NCI-H2171 treated with DMSO at 0.1 percent for 48 hours (cell line): ENCODE data around the gene GRIFIN.
A peak's percentile ranks its signal among the peaks of the same experiment; 100 is the strongest.
"Not testable (repeated sequence)": the region's sequence is repeated elsewhere in the genome, so short reads cannot be mapped to it uniquely, and the experiment has no call there.

Source experiments
- DNase-seq: peaks from one replicate; lab custom pipeline; 2025; lab: John Stamatoyannopoulos, UW

Gene GRIFIN

GRCh38 chr7:2453849-2454248 lies 22.3 kb downstream of the GRIFIN start:
- DNase-seq, result not testable (repeated sequence)

GRCh38 chr7:2452643-2453270 lies 23.4 kb downstream of the GRIFIN start:
- no peak for DNase-seq

DNA sequence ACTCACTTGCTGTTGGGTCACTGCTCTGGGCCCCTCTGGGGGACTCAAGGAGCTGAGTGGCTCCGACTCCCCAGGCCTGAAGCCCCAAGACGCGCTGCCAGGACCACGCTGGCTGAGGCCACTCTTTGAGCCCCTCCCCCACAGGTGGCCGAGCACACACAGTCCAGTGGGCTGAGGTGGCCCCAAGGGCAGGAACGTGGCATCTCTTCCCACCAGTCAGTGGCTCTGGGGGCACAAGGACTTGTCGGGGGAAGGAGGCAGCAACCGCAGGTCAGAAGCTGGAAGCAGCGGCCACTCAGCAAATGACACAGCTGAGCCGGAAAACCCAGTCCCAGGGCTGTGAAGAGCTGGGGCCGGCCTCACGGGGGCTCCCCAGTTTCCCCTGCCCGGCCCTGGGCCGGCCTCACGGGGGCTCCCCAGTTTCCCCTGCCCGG lies 24.1 kb downstream of the GRIFIN start:
- DNase-seq, result no peak

GRCh38 chr7:2451171-2452073 lies 24.8 kb downstream of the GRIFIN start:
- DNase-seq, result peak; percentile 54

DNA sequence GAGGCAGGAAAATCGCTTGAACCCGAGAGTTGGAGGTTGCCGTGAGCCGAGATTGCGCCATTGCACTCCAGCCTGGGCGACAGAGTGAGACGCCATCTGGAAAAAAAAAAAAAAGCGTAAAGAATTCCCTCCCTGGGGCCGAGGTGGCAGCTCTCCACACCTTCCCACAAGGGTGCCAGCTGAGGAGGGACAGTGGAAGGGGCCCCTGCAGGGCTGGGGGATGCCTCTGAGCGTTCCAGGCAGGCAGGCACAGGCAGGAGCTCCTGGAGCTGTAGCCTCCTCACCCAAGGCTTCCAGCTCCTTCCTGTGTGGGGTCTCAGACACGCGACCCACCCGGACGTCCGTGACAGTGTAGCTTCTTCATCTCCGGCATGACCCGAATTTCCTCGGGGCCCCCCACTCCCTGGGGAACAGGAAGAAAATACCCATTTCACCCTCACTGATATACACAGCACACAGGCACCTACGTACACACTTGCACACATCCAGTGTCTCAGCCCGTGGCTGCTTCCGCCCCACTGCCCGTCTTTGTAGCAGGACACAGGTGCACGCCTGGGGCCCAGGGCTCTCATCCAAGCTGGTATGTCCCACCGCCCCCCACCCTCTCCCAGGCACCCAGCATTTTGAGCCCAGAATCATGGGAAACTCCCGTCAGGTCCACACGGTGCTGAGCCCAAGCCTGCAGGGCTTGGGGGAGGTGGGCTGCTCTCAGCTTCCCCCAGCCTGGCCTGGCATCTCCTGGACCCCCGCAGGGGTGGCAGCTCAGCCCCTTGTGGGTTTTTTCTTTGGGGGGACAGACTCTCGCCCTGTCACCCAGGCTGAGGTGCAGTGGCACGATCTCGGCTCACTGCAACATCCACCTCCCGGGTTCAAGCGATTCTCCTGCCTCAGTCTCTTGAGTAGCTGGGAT lies 25.7 kb downstream of the GRIFIN start:
- peak; percentile 77 for DNase-seq

GRCh38 chr7:2446676-2447075 lies 29.5 kb downstream of the GRIFIN start:
- no peak for DNase-seq

GRCh38 chr7:2445898-2446555 lies 30.2 kb downstream of the GRIFIN start:
- no peak for DNase-seq

DNA sequence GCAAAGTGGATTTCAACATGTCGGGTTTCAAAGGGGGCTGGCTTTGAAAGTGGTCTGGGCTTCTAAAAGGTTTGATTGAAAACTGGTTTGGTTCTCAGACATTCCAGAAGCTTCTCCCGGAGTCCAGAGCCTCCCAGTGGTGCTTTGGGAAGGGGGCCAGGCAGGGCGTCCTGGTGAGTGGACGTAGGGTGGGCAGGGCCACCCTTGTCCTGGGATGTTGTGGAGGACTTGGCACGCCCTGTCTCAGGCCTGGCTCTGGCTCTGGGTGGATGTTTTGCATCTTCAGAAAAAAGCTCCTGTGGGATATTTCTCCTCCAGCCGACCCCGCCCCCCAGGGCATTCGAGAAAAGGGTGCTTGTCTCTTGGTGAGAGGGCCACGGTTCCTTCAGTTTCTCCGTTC lies 31.2 kb downstream of the GRIFIN start:
- DNase-seq, result no peak

- no peak for DNase-seq
These were observed 31.7 kb downstream of the GRIFIN start for GRCh38 chr7:2444476-2444875.

GRCh38 chr7:2443491-2443890 lies 32.7 kb downstream of the GRIFIN start:
- DNase-seq, result no peak

GRCh38 chr7:2441430-2442058 lies 34.7 kb downstream of the GRIFIN start:
- DNase-seq, result no peak

DNA sequence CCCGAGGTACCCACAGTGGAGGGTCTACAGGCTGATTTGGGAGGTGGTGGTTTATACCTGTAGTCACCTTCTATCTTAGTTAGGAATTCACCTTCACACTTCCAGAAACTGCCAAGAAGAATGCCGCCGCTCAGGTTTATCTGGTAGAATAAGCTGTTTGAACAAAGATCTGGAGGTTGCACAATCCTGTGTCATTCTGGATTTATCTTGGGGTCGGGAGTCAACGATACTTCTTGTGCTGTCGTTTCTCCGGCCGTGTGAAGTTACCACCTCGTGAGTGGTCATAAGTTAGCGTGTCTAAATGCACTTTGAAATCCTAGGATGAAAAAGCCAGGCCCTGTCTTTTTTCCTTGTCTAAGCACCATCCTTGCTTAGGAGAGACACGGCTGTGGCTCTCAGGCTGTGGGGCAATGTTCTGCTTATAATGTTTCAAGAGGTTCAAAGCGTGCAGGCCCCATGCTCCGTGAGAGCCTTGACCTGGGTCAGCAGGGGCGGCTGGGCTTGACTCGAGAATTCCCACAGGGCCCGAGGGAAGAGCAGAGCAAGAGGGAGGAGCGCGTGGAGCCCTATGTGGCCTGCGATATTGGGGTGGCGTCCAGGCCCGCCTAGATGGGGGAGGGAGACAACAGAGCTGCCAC lies 35.5 kb downstream of the GRIFIN start:
- DNase-seq, result no peak

DNA sequence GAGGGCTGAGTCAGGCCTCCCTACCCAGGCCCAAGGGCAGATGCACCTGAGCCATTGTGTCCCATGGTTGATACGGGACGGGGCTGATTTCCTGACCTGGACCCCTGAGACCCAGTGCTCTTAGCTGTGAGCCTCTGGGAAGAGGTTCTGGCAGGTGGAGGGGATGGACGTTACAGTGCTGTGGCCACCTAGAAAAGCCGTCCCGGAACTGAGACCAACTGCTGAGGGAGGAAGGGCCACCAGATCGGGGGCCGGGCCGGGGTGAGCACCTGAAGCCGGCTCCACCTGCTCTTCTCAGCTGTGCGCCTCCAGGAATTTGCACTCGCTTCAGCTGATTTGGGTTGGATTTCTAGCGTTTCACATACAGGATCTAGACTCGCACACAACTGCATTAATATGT lies 37.4 kb downstream of the GRIFIN start:
- DNase-seq, result no peak

DNA sequence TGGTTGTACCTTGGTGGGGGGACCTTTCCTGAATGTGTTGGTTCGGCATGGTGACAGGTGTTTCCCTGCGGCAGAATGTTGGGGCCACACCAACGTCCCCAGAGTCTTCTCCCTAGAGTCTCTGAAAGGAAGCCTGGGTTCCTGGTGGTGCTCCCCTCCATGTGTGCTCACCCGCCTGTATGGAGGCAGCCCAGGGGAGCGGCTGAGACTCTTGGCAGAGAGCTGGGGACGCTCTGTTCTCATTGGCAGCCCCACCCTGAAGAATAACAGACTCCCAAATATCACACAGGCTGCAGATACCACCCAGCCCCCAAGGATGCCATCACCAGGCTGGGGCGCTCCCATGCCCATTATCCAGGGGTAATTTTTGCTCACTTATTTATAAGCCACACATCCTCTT lies 38.0 kb downstream of the GRIFIN start:
- no peak for DNase-seq

- no peak for DNase-seq
These were observed 38.6 kb downstream of the GRIFIN start for GRCh38 chr7:2437537-2438148.

GRCh38 chr7:2437136-2437535 lies 39.1 kb downstream of the GRIFIN start:
- DNase-seq, result no peak

GRCh38 chr7:2436341-2437104 lies 39.7 kb downstream of the GRIFIN start:
- DNase-seq, result no peak

DNA sequence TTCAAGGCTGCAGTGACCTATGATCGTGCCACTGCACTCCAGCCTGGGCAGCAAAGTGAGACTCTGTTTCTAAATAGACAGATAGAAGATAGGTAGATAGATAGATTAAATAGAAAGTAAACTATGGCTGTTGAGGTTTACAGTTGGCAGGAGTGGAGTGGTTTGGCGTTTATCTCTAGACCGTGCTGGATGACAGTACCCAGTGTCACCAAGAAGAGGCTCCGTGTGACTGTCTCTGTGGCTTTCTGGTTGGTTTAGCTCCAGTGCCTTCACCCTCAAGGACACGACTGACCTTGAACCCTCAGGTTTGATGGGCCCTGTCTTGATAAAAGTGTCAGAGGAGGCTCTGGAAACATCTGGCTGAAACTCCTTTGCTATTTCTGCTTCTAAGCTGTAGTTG lies 41.1 kb downstream of the GRIFIN start:
- no peak for DNase-seq

DNA sequence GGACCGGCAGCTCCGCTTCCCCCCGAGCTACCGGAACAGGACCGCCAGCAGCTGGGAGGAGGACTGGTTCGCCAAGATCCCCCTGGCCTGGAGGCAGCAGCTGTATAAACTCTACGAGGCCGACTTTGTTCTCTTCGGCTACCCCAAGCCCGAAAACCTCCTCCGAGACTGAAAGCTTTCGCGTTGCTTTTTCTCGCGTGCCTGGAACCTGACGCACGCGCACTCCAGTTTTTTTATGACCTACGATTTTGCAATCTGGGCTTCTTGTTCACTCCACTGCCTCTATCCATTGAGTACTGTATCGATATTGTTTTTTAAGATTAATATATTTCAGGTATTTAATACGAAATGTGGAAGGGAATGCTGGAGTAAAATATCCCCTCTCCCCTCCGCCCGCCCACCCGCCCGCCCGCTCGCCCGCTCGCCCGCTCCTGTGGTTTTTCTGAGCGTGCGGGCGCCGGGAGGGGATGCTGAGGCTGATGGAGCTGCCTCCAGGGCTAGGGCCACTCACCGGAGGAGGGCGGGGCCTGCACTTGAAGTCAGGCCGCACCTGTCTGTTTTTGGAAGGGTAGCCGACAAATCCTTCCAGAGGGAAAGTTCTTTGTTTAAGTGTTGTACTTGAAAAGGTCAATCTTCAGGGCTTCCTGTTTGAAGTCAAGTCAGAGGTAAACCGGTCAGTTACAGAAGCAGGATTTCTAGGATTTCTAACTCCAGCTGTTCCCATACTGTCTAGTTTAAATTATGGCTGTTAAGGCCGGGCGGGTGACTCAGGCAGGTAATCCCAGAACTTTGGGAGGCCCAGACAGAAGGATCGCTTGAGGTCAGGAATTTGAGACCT lies 42.3 kb downstream of the GRIFIN start:
- no peak for DNase-seq
